HG03571 (cell line): Measurements from ENCODE around the gene UBE2Q1.
"Not testable (repeated sequence)": the region's sequence is repeated elsewhere in the genome, so short reads cannot be mapped to it uniquely, and the experiment has no call there.

Experiments
- ATAC-seq: cut with Tn5 transposase; IDR thresholded peaks from one replicate; pipeline ENCODE4 v1.9.1; 2021; ENCODE audit not compliant: unreplicated experiment

The UBE2Q1 gene

DNA sequence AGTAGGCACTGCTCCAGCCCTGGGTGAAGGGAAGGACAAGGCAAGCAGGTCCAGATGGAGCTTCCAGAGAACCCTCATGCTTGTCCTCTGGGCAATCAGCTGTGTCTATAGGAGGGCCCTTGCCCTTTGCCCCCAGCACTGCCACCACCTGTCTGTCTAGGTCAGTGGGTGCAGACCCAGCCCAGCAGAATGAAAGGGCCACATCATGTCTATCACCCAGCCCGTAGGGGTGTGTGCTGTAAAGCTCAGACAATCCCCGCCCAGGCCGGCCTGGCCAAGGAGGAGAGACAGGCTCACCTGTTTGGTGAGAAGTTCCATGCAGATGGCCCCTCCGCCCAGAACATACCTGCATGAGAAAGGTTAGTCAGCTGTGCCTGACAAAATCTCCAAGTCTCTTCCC, 7.0 kb downstream of the UBE2Q1 start:
- no peak for ATAC-seq

DNA sequence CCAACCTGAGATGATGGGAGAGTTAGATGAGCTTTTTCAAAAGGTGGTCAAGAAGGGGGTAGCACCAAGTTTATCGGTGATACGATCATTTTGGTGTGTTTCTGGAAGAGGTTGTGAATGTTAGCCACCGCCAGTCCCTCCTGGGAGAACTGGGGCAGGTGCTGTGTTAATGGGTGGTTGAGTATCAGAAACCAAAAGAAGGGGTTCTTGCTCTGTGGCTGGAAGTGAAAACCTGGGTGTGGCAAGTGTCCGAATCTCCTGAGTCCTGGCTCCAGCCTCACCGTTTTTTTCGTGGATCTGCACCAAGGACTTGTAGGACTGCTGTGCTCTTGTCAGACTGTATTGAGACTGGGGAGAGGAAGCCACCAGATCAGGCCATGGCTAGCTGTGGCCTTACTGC, 7.8 kb downstream of the UBE2Q1 start:
- no peak for ATAC-seq

DNA sequence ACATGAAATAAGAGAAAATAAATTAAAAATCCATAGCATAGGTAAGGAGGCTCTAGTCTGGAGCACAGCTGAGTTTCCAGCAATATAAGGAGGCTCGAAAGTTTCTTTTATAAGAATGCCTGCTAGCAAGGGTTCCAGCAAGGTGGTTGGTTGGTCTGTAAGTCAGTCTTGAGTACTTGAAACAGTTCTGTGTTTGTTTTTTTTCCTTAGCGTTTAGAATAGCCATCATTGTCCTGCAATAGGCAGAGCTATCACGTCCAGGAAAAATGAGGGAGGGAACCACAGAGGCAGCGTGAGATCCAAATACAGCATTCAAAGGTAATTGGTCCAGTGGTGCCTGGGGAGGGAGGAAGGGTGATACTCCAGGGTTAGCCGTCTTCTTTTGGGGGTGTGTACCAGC, 8.4 kb downstream of the UBE2Q1 start:
- ATAC-seq, result no peak

DNA sequence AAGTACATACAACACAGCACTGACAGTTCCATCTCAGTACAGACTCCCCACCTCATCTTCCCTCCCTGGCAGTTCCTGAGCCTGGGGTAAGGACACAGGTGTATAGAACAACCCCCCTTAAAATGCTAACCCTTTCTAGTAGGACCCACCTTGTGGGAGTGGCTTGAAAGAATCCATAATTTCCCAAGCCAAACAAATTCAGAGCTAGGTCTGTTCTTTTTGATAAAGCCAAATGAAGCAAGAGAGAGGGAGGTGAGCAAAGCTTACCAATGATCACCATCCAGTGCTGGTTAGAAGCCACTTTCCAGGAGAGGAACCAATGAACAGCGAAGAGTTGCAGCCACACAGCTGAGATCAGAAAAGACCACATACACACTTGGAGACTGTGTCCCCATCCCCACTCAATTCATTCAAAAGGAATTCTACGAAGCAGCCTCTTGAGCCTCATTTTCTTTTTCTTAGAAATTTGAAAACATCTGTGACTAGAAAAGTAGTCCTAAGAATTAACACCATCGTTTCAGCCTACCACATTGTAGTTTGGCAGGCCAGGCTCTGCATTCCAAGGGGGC, 9.2 kb downstream of the UBE2Q1 start:
- ATAC-seq, result no peak

- ATAC-seq, result no peak
Measured at GRCh38 chr1:154548028-154548427, 10.4 kb downstream of the UBE2Q1 start.

- ATAC-seq, result no peak
Measured at GRCh38 chr1:154547105-154547732, 11.2 kb downstream of the UBE2Q1 start.

DNA sequence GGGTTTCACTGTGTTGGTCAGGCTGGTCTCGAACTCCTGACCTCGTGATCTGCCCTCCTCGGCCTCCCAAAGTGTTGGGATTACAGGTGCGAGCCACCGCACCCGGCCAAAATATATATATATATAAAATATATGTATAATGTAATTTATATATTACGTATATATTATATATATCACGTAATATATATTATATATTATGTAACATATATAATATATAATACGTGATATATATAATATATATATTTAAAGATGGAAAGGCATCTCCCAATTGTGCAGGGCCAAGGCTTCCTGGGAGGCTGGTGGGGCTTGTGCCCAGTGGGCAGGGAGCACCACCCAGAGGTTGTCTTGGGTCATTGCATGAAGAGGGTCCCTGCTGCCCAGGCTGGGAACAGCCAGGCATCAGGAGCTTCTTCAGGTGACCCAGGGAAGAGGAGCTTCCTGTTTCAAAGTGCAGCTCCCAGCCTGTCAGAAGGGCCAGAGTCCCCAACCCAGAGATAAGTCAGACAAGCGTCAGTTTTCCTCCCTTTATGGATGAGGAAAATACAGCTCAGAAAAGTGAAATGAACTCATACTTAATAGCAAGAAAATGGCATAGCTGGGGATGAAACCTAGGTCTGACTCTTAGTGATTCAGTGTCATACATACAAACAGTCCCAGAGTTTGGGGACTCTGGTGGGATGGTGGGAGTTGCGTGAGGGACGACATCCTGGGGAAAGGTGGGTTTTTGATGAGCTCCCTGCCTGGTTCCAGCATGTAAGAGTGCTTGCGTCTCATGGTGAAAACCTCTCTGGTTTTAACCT, 12.0 kb downstream of the UBE2Q1 start:
- ATAC-seq, result no peak

GRCh38 chr1:154541231-154541630, 17.2 kb downstream of the UBE2Q1 start:
- ATAC-seq, result no peak

DNA sequence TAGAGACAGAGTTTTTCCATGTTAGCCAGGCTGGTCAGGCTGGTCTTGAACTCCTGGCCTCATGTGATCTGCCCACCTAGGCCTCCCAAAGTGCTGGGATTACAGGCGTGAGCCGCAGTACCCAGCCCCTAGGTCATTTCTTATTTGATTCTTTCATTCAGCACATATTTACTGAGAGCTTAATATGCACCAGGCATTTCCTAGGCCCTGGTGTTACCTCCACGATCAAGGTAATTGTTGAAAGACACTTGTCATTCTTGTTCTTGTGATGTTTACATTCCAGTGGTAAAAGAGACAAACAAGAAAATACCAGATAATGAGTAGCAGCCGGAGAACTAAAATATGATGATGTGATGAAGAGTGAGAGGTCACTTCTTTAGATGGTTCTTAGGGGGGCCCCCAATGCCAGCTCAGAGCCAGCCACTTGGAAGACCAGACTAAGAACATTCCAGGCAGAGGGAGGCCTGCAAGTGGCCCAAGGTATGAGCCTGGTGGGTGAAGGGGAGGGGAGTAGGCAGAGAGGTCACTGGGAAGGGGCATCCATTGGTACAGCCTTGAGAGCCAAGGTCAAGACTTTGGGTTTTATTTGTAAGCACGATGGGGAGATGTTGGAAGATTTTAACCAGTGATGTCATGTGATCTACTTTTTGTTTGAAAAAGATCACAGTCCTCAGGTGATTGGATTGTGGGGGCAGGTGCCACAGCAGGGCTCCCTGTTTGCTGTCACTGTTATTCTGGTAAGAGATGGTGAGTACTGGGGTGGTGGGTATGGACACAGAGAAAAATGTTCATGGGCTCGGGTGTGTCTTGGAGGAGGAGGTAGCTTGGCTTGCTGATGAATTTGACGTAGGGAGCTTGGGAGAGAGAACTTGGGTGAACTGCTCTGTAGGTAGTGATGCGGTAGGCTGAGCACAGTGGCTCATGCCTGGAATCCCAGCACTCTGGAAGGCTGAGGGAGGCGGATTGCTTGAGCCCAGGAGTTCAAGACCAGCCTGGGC, 18.7 kb downstream of the UBE2Q1 start:
- ATAC-seq, result no peak

GRCh38 chr1:154536570-154536969, 21.9 kb downstream of the UBE2Q1 start:
- ATAC-seq, result no peak

DNA sequence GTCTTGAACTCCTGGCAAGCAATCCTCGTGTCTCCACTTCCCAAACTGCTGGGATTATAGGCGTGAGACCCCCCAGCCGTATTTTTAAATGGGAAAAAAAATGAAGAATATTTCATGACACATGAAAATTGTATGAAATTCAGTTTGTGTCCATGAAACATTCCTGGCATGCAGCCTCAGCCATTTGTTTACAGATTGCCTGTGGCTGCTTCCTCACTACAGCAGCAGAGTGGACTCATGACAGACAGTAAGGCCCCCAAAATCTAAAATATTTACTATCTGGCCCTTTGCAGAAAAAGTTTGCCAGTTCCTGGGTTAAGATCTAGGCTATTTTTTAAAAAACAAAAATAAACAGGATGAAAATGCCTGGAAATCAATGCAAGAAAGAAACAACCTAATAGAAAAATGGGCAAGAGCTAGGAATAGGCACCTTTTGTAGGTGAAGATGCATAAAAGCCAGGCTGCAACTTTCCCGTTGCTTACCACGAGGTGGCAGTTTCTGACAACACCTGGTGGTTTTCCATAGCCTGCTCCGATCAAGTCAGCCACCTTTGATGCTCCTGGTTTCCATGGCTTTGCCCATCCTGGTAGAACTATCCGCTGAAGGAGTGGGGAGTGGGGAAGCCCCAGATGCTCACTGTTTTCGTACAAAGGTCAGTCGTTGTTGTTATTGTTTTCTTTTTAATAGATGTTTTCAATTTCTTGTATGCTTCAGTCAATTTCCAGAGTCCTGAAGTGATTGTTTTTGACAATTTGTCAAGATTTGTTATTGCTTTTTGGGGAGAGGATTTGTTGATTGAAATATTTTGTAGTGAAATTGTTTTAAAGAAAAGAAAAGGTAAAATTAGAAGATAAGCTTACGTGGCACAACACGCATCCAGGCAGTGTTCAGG, 24.3 kb downstream of the UBE2Q1 start:
- ATAC-seq, result no peak

GRCh38 chr1:154531950-154532349, 26.5 kb downstream of the UBE2Q1 start:
- not testable (repeated sequence) for ATAC-seq

DNA sequence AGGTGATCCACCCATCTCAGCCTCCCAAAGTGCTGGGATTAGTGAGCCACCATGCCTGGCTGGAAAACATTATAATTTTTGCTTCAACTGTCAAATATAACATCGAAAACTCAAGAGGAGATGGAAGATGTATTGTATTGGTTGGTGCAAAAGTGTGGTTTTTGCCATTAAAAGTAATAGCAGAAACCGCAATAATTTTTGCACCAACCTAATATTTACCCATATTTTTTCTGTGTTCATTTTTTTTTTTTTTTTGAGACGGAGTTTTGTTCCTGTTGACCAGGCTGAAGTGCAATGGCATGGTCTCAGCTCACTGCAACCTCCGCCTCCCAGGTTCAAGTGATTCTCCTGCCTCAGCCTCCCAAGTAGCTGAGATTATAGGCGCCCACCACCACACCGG, 29.2 kb downstream of the UBE2Q1 start:
- ATAC-seq, result no peak

- ATAC-seq, result no peak
Measured at GRCh38 chr1:154527192-154527591, 31.3 kb downstream of the UBE2Q1 start.

DNA sequence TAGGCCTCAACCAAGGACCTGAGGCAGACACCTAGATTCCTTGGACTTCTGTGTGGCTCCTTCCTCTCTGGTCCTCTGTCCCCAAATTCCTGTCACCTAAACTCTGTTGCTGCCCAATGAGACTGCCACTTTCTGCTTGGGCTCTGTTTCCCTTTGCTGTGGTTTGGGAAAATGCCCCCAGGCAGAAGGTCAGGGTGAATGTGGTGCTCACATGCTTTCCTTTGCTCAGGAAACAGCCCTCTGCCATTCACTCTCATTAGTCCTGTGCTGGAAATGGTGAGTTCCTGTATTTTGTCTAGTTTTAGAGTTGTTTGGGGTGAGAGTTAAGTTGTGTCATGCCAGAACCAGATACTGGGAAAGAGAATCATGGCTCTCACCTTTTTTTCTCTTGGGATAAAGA, 33.6 kb downstream of the UBE2Q1 start:
- ATAC-seq, result no peak

DNA sequence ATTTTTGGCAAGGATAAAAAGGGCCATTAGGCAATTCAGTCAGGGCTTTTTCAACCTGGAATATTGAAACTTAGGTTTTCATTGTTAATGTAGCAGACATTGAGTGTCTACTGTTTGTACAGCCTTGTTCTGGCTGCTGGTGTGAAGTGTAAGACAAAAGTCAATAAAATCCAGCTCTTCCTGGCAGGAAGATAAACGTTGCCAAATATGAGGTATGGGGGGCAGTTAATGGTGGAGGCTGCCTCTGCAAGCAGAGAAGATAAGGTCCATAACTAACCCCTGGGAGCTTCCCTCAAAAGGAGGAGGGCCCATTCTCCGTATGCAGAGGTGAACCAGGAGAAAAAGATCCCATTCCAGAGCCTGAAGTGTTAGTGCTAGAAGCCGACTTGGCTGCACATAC, 36.8 kb downstream of the UBE2Q1 start:
- ATAC-seq, result no peak

- ATAC-seq, result no peak
Measured at GRCh38 chr1:154520333-154520732, 38.1 kb downstream of the UBE2Q1 start.

DNA sequence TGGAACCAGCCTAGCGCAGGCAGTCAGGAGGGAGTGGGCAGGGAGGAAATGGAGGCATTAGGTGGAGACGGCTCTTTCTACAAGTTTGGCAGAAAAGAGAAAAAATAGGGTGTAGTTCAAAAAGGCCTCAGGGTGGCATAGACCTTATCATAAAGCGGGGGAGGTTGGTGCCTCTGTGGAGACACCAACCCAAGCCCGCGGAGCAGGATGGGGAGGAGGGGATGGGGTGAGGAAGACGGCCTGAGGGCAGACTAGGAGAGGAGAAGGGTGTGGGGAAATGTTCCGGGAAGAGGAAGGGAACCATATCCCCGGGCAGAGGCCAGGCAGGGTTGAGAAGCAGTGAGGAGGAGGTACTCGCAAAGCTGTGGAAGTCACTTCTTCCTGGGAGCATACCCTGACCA, 38.9 kb downstream of the UBE2Q1 start:
- no peak for ATAC-seq

DNA sequence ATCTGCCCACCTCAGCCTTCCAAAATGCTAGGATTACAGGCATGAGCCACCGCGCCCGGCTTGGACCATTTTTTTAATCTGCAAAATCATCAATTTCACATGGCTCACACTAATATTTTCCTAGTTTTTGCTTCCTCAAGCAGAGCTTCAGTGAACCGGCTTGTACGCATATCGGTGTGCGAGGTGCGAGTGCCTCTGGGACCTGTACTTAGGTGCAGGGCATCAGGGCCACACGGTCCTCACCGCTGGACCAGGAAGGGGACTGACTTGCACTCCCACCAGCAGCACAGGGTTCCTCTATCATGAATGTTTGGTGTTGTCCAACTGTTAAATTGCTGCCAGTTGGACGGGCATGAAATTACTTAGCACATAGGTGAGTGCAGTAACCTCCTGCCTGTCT, 40.8 kb downstream of the UBE2Q1 start:
- no peak for ATAC-seq

DNA sequence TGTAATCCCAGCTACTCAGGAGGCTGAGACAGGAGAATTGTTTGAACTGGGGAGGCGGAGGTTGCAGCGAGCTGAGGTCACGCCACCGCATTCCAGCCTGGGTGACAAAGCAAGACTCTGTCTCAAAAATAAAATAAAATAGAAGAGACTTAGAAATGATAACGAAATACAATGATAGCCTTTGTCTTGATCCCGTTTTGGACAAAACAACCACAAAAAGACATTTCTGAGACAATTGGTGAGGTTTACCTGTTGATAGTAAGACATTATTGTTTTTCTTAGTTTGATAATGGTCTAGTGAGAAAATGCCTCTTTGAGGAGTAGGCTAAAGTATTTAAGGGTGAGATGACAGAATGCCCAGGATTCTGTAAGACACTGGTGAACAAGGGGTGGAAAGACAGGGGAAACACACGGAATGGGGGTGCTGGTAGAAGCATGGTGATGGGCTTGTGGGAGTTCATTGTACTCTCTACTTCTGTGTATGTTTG, 44.4 kb downstream of the UBE2Q1 start:
- ATAC-seq, result no peak
